Activated CD4-positive, alpha-beta T cell treated with anti-CD3 and anti-CD28 coated beads for 36 hours (primary cell): ENCODE results near the gene PDHB. TPM values are rescaled to one million over a fixed set of nuclear protein-coding genes. Genes with fewer than 3 reads are reported as not detected.

Source experiments
- ATAC-seq: fragments of 200-7000 bp; cut with Tn5 transposase; one replicate; pipeline ENCODE4 v1.10.0; 2021; ENCODE audit warnings: mild to moderate bottlenecking, moderate library complexity
- CTCF ChIA-PET: fragments of 350-600 bp; sonication (Branson Sonifier 250); formaldehyde crosslinking; loops from one replicate; lab custom pipeline; 2021; ENCODE audit warnings: antibody characterized with exemption; lab: Charles Lee
- POLR2A ChIA-PET: fragments of 350-600 bp; sonication (Branson Sonifier 250); formaldehyde crosslinking; loops from one replicate; lab custom pipeline; 2021; ENCODE audit warnings: antibody characterized with exemption, inconsistent platforms; lab: Charles Lee
- DNase-seq: peaks from one replicate; pipeline ENCODE4 v3.0.0-alpha.2; 2020
- H3K27ac Mint-ChIP-seq: one replicate; pipeline ENCODE4 v1.8.0; 2021; ENCODE audit warnings: mixed read lengths
- H3K27me3 Mint-ChIP-seq: one replicate; pipeline ENCODE4 v1.8.0; 2021; ENCODE audit warnings: mixed read lengths
- H3K36me3 Mint-ChIP-seq: one replicate; pipeline ENCODE4 v1.8.0; 2021; ENCODE audit warnings: low read depth, mixed read lengths
- H3K4me1 Mint-ChIP-seq: one replicate; pipeline ENCODE4 v1.8.0; 2021; ENCODE audit warnings: mixed read lengths
- H3K4me3 Mint-ChIP-seq: one replicate; pipeline ENCODE4 v1.8.0; 2021; ENCODE audit warnings: mild to moderate bottlenecking, moderate library complexity, mixed read lengths
- H3K9me3 Mint-ChIP-seq: one replicate; pipeline ENCODE4 v1.8.0; 2021; ENCODE audit warnings: low read depth, mixed read lengths
- intact Hi-C, 2 experiments: fragments of 100-400 bp; cut with DNase I in 1 of 2; cut with micrococcal nuclease in 1 of 2; formaldehyde crosslinking; loops; one replicate each; pipeline versions ENCODE4 v1.14.2 to v1.15.1; 2022 to 2024; cut with DNase I, micrococcal nuclease
- total RNA-seq, 2 experiments: library from RNA; stranded (reverse); gene quantifications; one replicate each; pipeline ENCODE4 v1.2.3, GENCODE V29; 2021

Gene PDHB
- total RNA-seq, 2 experiments from 2014 or later, result 42.7 to 50.7 TPM

- intact Hi-C loops, result no loop called here
- CTCF ChIA-PET, result interaction anchor here (0.5 kb wide), 1 partner anchor 201 kb away, joined by 3 read pairs; no protein-coding TSS in a partner anchor
These were observed 49.1 kb downstream of the PDHB start for GRCh38 chr3:58384381-58385090.

GRCh38 chr3:58383904-58384303 is 49.7 kb downstream of the PDHB start:
- no peaks in the 10 kb centered on the region for H3K27me3 Mint-ChIP-seq
- H3K4me3 Mint-ChIP-seq, result no peak overlapping the region
- no peaks in the 10 kb centered on the region for H3K4me1 Mint-ChIP-seq
- peaks cover 12% of the 10 kb centered on the region for H3K36me3 Mint-ChIP-seq
- no peaks in the 10 kb centered on the region for H3K9me3 Mint-ChIP-seq
- H3K27ac Mint-ChIP-seq, result no peak overlapping the region
- ChIA-PET CTCF (no interaction called here), POLR2A (no interaction called here)
- DNase-seq (no peak), ATAC-seq (no peak)
- intact Hi-C loops, result no loop called here

More at GRCh38 chr3:58384381-58385090, 49.1 kb downstream of the PDHB start:
- Mint-ChIP-seq H3K4me1 (no peaks in the 10 kb centered on the region), H3K36me3 (peaks cover 12% of the 10 kb centered on the region), H3K27ac (no peak overlapping the region), H3K4me3 (no peak overlapping the region), H3K9me3 (no peaks in the 10 kb centered on the region), H3K27me3 (no peaks in the 10 kb centered on the region)
- POLR2A ChIA-PET, result no interaction called here
- DNase-seq (no peak), ATAC-seq (no peak)

GRCh38 chr3:58383476-58383875 is 50.2 kb downstream of the PDHB start:
- no peaks in the 10 kb centered on the region for H3K4me1 Mint-ChIP-seq
- ATAC-seq, result no peak
- intact Hi-C loops, result no loop called here
- CTCF ChIA-PET, result no interaction called here
- H3K4me3 Mint-ChIP-seq, result no peak overlapping the region
- H3K27me3 Mint-ChIP-seq, result no peaks in the 10 kb centered on the region
- DNase-seq, result no peak
- no peaks in the 10 kb centered on the region for H3K9me3 Mint-ChIP-seq
- H3K27ac Mint-ChIP-seq, result no peak overlapping the region
- POLR2A ChIA-PET, result no interaction called here
- peaks cover 12% of the 10 kb centered on the region for H3K36me3 Mint-ChIP-seq

- intact Hi-C loops, result no loop called here
- ChIA-PET CTCF (interaction anchor here (1.2 kb wide), 1 partner anchor 9 kb away, joined by 3 read pairs; no protein-coding TSS in a partner anchor), POLR2A (no interaction called here)
- Mint-ChIP-seq H3K4me3 (no peak overlapping the region), H3K9me3 (no peaks in the 10 kb centered on the region), H3K36me3 (peaks cover 4% of the 10 kb centered on the region), H3K4me1 (no peaks in the 10 kb centered on the region), H3K27me3 (no peaks in the 10 kb centered on the region), H3K27ac (no peak overlapping the region)
- ATAC-seq (no peak), DNase-seq (no peak)
These were observed 54.1 kb downstream of the PDHB start for GRCh38 chr3:58379351-58380073.

- no peak for ATAC-seq
- POLR2A ChIA-PET, result no interaction called here
These were observed 55.9 kb downstream of the PDHB start for GRCh38 chr3:58377750-58378149.

More at GRCh38 chr3:58377750-58378149, 55.9 kb downstream of the PDHB start:
- no peak for DNase-seq
- intact Hi-C loops, result no loop called here
- no peak overlapping the region for H3K27ac Mint-ChIP-seq
- no peak overlapping the region for H3K4me3 Mint-ChIP-seq
- no peaks in the 10 kb centered on the region for H3K4me1 Mint-ChIP-seq
- CTCF ChIA-PET, result interaction anchor here (0.8 to 1.4 kb wide), 3 partner anchors 13 to 38 kb away, joined by 3 to 4 read pairs (median 3); no protein-coding TSS in a partner anchor
- H3K27me3 Mint-ChIP-seq, result no peaks in the 10 kb centered on the region
- no peaks in the 10 kb centered on the region for H3K9me3 Mint-ChIP-seq
- peaks cover 7% of the 10 kb centered on the region for H3K36me3 Mint-ChIP-seq

Other genes with a start within 250 kb of the PDHB start
- gene DNASE1L3, start 222.9 kb downstream of the PDHB start, total RNA-seq, result not detected
- gene ABHD6, start 196.0 kb downstream of the PDHB start, total RNA-seq, result 1 to 10 TPM; 3.0 to 3.5 TPM
- gene RPP14, start 127.6 kb downstream of the PDHB start, total RNA-seq, result 10 to 100 TPM; 16.4 to 16.9 TPM
- 1 to 10 TPM; 2.3 to 7.9 TPM for gene HTD2, start 127.3 kb downstream of the PDHB start, total RNA-seq
- 10 to 100 TPM; 35.2 to 50.7 TPM for gene PXK, start 100.9 kb downstream of the PDHB start, total RNA-seq
- 1 to 10 TPM; 7.1 to 7.9 TPM for gene KCTD6, start 58.3 kb upstream of the PDHB start, total RNA-seq
- not detected for gene ACOX2, start 103.4 kb upstream of the PDHB start, total RNA-seq
- gene FAM107A, start 143.6 kb upstream of the PDHB start, total RNA-seq, result not detected
- gene FAM3D, start 232.9 kb upstream of the PDHB start, total RNA-seq, result not detected